IMR-90 (cell line): Measurements from ENCODE around the gene SCYGR2.

Source experiments
- CEBPB ChIP-seq: IDR thresholded peaks from 2 replicates; pipeline ENCODE4 v1.6.1; 2012; ENCODE audit warnings: low read depth, low read length, improper control_type of control experiment
- CHD1 ChIP-seq: IDR thresholded peaks from 2 replicates; pipeline ENCODE4 v1.6.1; 2012; ENCODE audit warnings: low read depth, low read length, improper control_type of control experiment
- CTCF ChIP-seq: conservative IDR thresholded peaks from 2 replicates; pipeline ENCODE4 v1.5.1; 2012; ENCODE audit warnings: mild to moderate bottlenecking, low read depth, low read length, improper control_type of control experiment
- FOS ChIP-seq: fragments of 150-350 bp; IDR thresholded peaks from 2 replicates; pipeline ENCODE4 v1.6.1; 2016; ENCODE audit warnings: low read depth, low read length
- POLR2A ChIP-seq: IDR thresholded peaks from 2 replicates; pipeline ENCODE4 v1.6.1; 2012; ENCODE audit warnings: mild to moderate bottlenecking, low read depth, low read length
- RAD21 ChIP-seq: IDR thresholded peaks from 2 replicates; pipeline ENCODE4 v1.6.1; 2012; ENCODE audit warnings: low read length, improper control_type of control experiment
- RCOR1 ChIP-seq: IDR thresholded peaks from 2 replicates; pipeline ENCODE4 v1.6.1; 2012; ENCODE audit warnings: mild to moderate bottlenecking, low read length, improper control_type of control experiment; ENCODE audit not compliant: insufficient replicate concordance
- RFX5 ChIP-seq: IDR thresholded peaks from 2 replicates; pipeline ENCODE4 v1.8.0; 2012; ENCODE audit warnings: low read depth, mild to moderate bottlenecking, low read length, moderate library complexity
- SMC3 ChIP-seq: fragments of 150-350 bp; IDR thresholded peaks from 2 replicates; pipeline ENCODE4 v1.6.1; 2016; ENCODE audit warnings: low read depth, mild to moderate bottlenecking, antibody characterized with exemption, low read length, moderate library complexity
- USF2 ChIP-seq: fragments of 150-350 bp; IDR thresholded peaks from 2 replicates; pipeline ENCODE4 v1.6.1; 2017; ENCODE audit warnings: mild to moderate bottlenecking, antibody characterized with exemption, low read length, low read depth

GRCh38 chr2:227642656-227643055 lies 44.0 kb downstream of the SCYGR2 start:
- TF ChIP-seq CTCF, result no peak
- no peak for TF ChIP-seq POLR2A
- TF ChIP-seq CHD1, result no peak
- no peak for TF ChIP-seq FOS
- no peak for TF ChIP-seq RAD21
- TF ChIP-seq RCOR1, result no peak
- TF ChIP-seq USF2, result no peak
- TF ChIP-seq RFX5, result no peak
- TF ChIP-seq CEBPB, result no peak
- no peak for TF ChIP-seq SMC3
